DND-41 (cell line): ENCODE data around the gene FOXD3.

Experiments
- ATAC-seq: fragments of 200-7000 bp; cut with Tn5 transposase; 3 replicates; pipeline ENCODE4 v1.9.1; 2021; ENCODE audit warnings: low read depth; ENCODE audit not compliant: insufficient read depth
- DNase-seq: peaks from one replicate; pipeline ENCODE4 v3.0.0-alpha.2; 2020
- H2AFZ ChIP-seq: 2 replicates; pipeline ENCODE4 v1.6.0; 2012; ENCODE audit warnings: low read depth, low read length
- H3K27ac ChIP-seq: 2 replicates; pipeline ENCODE4 v1.5.1; 2012; ENCODE audit warnings: low read length, inconsistent platforms
- H3K27me3 ChIP-seq: fragments of 200-600 bp; sonication (generic); 2 replicates; pipeline ENCODE4 v1.6.0; 2012; ENCODE audit warnings: low read length, mild to moderate bottlenecking, inconsistent platforms; ENCODE audit not compliant: insufficient read depth, poor library complexity
- H3K36me3 ChIP-seq: 2 replicates; pipeline ENCODE4 v1.5.1; 2012; ENCODE audit warnings: low read length, inconsistent platforms; ENCODE audit not compliant: insufficient read depth
- H3K4me1 ChIP-seq: 2 replicates; pipeline ENCODE4 v1.5.1; 2012; ENCODE audit warnings: mild to moderate bottlenecking, low read length; ENCODE audit not compliant: insufficient read depth
- H3K4me2 ChIP-seq: 2 replicates; pipeline ENCODE4 v1.6.0; 2012; ENCODE audit warnings: mild to moderate bottlenecking, moderate library complexity, low read length, inconsistent platforms; ENCODE audit not compliant: insufficient read depth
- H3K4me3 ChIP-seq, 2 experiments: fragments of 200-600 bp in 1 of 2; shearing (Covaris generic) in 1 of 2; 2 replicates each; pipeline ENCODE4 v1.5.1; 2012 to 2016; ENCODE audit warnings: inconsistent platforms in 2 of 2, low read length in 2 of 2, mild to moderate bottlenecking in 2 of 2, low read depth in 1 of 2, moderate library complexity in 1 of 2
- H3K79me2 ChIP-seq: 2 replicates; pipeline ENCODE4 v1.6.0; 2012; ENCODE audit warnings: low read length, inconsistent platforms; ENCODE audit not compliant: insufficient read depth
- H3K9ac ChIP-seq: 2 replicates; pipeline ENCODE4 v1.6.0; 2012; ENCODE audit warnings: low read depth, mild to moderate bottlenecking, inconsistent platforms, low read length, moderate library complexity
- H3K9me3 ChIP-seq: 2 replicates; pipeline ENCODE4 v1.5.1; 2012; ENCODE audit warnings: low read length, moderate library complexity, mild to moderate bottlenecking, inconsistent platforms; ENCODE audit not compliant: insufficient read depth, severe bottlenecking
- H4K20me1 ChIP-seq: 2 replicates; pipeline ENCODE4 v1.6.0; 2012; ENCODE audit warnings: low read length; ENCODE audit not compliant: insufficient read depth
- CTCF ChIP-seq: IDR thresholded peaks from 2 replicates; pipeline ENCODE4 v1.5.1; 2012; ENCODE audit warnings: borderline replicate concordance, low read length, moderate library complexity, mild to moderate bottlenecking; ENCODE audit not compliant: poor library complexity, severe bottlenecking; ENCODE audit errors: extremely low read depth
- EZH2 ChIP-seq: IDR thresholded peaks from 3 replicates; pipeline ENCODE4 v1.6.1; 2012; ENCODE audit warnings: borderline replicate concordance, low read depth, mild to moderate bottlenecking, moderate library complexity, low read length, inconsistent platforms; ENCODE audit not compliant: severe bottlenecking

The FOXD3 gene

GRCh38 chr1:63316984-63317816, 5.2 kb upstream of the FOXD3 start:
- Histone ChIP-seq H3K9ac (no peak overlapping the region), H3K79me2 (no peaks in the 10 kb centered on the region), H3K4me1 (no peaks in the 10 kb centered on the region), H4K20me1 (no peaks in the 10 kb centered on the region), H3K4me2 (no peak overlapping the region), H3K9me3 (peaks cover 2% of the 10 kb centered on the region), H3K27ac (no peak overlapping the region), H2AFZ (no peak overlapping the region), H3K4me3 (no peak overlapping the region), H3K36me3 (no peaks in the 10 kb centered on the region), H3K27me3 (no peaks in the 10 kb centered on the region)
- DNase-seq (no peak), ATAC-seq (no peak)
- TF ChIP-seq EZH2 (no peak), CTCF (no peak)

- Histone ChIP-seq H3K27me3 (no peaks in the 10 kb centered on the region), H3K4me1 (no peaks in the 10 kb centered on the region), H3K4me2 (no peak overlapping the region), H3K79me2 (no peaks in the 10 kb centered on the region), H3K36me3 (no peaks in the 10 kb centered on the region), H3K4me3 (no peak overlapping the region), H3K9ac (no peak overlapping the region), H3K27ac (no peak overlapping the region), H2AFZ (no peak overlapping the region), H4K20me1 (no peaks in the 10 kb centered on the region), H3K9me3 (peaks cover 2% of the 10 kb centered on the region)
- DNase-seq (no peak), ATAC-seq (no peak)
- TF ChIP-seq CTCF (no peak), EZH2 (no peak)
These were observed 4.6 kb upstream of the FOXD3 start for GRCh38 chr1:63317817-63318152.

GRCh38 chr1:63318201-63318979, 4.0 kb upstream of the FOXD3 start:
- no peak overlapping the region for H2AFZ ChIP-seq
- no peaks in the 10 kb centered on the region for H4K20me1 ChIP-seq
- H3K79me2 ChIP-seq, result no peaks in the 10 kb centered on the region
- no peak overlapping the region for H3K9ac ChIP-seq
- no peak overlapping the region for H3K4me2 ChIP-seq
- no peak overlapping the region for H3K4me3 ChIP-seq
- H3K9me3 ChIP-seq, result peaks cover 2% of the 10 kb centered on the region
- H3K36me3 ChIP-seq, result no peaks in the 10 kb centered on the region
- H3K4me1 ChIP-seq, result no peaks in the 10 kb centered on the region
- DNase-seq (no peak), ATAC-seq (no peak)
- no peaks in the 10 kb centered on the region for H3K27me3 ChIP-seq
- TF ChIP-seq EZH2 (no peak), CTCF (no peak)
- no peak overlapping the region for H3K27ac ChIP-seq
